ENCODE measurements around the gene ERICH2.

ERICH2 gene

GRCh38 chr2:170722301-170722700 is 47.9 kb upstream of the ERICH2 start (continued):
- TF ChIP-seq, protein P1, sequence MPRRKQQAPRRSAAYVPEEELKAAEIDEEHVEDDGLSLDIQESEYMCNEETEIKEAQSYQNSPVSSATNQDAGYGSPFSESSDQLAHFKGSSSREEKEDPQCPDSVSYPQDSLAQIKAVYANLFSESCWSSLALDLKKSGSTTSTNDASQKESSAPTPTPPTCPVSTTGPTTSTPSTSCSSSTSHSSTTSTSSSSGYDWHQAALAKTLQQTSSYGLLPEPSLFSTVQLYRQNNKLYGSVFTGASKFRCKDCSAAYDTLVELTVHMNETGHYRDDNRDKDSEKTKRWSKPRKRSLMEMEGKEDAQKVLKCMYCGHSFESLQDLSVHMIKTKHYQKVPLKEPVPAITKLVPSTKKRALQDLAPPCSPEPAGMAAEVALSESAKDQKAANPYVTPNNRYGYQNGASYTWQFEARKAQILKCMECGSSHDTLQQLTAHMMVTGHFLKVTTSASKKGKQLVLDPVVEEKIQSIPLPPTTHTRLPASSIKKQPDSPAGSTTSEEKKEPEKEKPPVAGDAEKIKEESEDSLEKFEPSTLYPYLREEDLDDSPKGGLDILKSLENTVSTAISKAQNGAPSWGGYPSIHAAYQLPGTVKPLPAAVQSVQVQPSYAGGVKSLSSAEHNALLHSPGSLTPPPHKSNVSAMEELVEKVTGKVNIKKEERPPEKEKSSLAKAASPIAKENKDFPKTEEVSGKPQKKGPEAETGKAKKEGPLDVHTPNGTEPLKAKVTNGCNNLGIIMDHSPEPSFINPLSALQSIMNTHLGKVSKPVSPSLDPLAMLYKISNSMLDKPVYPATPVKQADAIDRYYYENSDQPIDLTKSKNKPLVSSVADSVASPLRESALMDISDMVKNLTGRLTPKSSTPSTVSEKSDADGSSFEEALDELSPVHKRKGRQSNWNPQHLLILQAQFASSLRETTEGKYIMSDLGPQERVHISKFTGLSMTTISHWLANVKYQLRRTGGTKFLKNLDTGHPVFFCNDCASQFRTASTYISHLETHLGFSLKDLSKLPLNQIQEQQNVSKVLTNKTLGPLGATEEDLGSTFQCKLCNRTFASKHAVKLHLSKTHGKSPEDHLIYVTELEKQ (tag by site-specific recombination; IDR thresholded peaks at IDR 0.05; ENCODE audit: borderline replicate concordance) = no peak
- no peak for TF ChIP-seq ZNF37A (tag by site-specific recombination; IDR thresholded peaks at IDR 0.05)
- TF ChIP-seq ZNF10 (tag by site-specific recombination; IDR thresholded peaks at IDR 0.05) = no peak

GRCh38 chr2:170723446-170723958 is 46.7 kb upstream of the ERICH2 start:
- H3K4me1 ChIP-seq (ENCODE audit: control insufficient read depth, insufficient read depth, low read length) = no peaks in the 10 kb centered on the region
- ChIA-PET POLR2A (no interaction called here), CTCF (interaction anchor here (0.7 to 1.0 kb wide), 4 partner anchors 14 to 316 kb away, joined by 3 to 5 read pairs (median 4); no protein-coding TSS in a partner anchor)
- no peak overlapping the region for H3K27ac ChIP-seq (ENCODE audit: extremely low read depth, low read depth, low read length)
- H3K36me3 ChIP-seq (ENCODE audit: control insufficient read depth in 2 of 2, insufficient read depth in 1 of 2, low read length in 2 of 2) = no peaks in the 10 kb centered on the region
- H3K9me3 ChIP-seq (ENCODE audit: control insufficient read depth, insufficient read depth, low read depth, low read length) = no peaks in the 10 kb centered on the region
- no peak overlapping the region for H3K4me3 ChIP-seq (ENCODE audit: low read depth, low read length)
- TF ChIP-seq ZNF132 (tag by site-specific recombination; IDR thresholded peaks at IDR 0.05; ENCODE audit: borderline replicate concordance) (no peak), ZNF302 (tag by site-specific recombination; IDR thresholded peaks at IDR 0.05; ENCODE audit: low read depth) (no peak), ZNF629 (tag by site-specific recombination; IDR thresholded peaks at IDR 0.05) (no peak), ZNF169 (tag by site-specific recombination; IDR thresholded peaks at IDR 0.05) (no peak), ZNF670 (tag by site-specific recombination; IDR thresholded peaks at IDR 0.05; ENCODE audit: low read depth) (no peak), KLF16 (tag by site-specific recombination; IDR thresholded peaks at IDR 0.05) (no peak), KLF7 (tag by site-specific recombination; IDR thresholded peaks at IDR 0.05; ENCODE audit: borderline replicate concordance) (no peak), HOXA7 (CRISPR knock-in tag; IDR thresholded peaks at IDR 0.05; ENCODE audit: borderline replicate concordance) (no peak), KLF8 (tag by site-specific recombination; IDR thresholded peaks at IDR 0.05) (no peak), ZNF18 (tag by site-specific recombination; IDR thresholded peaks at IDR 0.05) (no peak)
- TF ChIP-seq, protein P2, sequence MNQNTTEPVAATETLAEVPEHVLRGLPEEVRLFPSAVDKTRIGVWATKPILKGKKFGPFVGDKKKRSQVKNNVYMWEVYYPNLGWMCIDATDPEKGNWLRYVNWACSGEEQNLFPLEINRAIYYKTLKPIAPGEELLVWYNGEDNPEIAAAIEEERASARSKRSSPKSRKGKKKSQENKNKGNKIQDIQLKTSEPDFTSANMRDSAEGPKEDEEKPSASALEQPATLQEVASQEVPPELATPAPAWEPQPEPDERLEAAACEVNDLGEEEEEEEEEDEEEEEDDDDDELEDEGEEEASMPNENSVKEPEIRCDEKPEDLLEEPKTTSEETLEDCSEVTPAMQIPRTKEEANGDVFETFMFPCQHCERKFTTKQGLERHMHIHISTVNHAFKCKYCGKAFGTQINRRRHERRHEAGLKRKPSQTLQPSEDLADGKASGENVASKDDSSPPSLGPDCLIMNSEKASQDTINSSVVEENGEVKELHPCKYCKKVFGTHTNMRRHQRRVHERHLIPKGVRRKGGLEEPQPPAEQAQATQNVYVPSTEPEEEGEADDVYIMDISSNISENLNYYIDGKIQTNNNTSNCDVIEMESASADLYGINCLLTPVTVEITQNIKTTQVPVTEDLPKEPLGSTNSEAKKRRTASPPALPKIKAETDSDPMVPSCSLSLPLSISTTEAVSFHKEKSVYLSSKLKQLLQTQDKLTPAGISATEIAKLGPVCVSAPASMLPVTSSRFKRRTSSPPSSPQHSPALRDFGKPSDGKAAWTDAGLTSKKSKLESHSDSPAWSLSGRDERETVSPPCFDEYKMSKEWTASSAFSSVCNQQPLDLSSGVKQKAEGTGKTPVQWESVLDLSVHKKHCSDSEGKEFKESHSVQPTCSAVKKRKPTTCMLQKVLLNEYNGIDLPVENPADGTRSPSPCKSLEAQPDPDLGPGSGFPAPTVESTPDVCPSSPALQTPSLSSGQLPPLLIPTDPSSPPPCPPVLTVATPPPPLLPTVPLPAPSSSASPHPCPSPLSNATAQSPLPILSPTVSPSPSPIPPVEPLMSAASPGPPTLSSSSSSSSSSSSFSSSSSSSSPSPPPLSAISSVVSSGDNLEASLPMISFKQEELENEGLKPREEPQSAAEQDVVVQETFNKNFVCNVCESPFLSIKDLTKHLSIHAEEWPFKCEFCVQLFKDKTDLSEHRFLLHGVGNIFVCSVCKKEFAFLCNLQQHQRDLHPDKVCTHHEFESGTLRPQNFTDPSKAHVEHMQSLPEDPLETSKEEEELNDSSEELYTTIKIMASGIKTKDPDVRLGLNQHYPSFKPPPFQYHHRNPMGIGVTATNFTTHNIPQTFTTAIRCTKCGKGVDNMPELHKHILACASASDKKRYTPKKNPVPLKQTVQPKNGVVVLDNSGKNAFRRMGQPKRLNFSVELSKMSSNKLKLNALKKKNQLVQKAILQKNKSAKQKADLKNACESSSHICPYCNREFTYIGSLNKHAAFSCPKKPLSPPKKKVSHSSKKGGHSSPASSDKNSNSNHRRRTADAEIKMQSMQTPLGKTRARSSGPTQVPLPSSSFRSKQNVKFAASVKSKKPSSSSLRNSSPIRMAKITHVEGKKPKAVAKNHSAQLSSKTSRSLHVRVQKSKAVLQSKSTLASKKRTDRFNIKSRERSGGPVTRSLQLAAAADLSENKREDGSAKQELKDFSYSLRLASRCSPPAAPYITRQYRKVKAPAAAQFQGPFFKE (tag by site-specific recombination; IDR thresholded peaks at IDR 0.05; ENCODE audit: borderline replicate concordance) = no peak
- TF ChIP-seq, protein P3, sequence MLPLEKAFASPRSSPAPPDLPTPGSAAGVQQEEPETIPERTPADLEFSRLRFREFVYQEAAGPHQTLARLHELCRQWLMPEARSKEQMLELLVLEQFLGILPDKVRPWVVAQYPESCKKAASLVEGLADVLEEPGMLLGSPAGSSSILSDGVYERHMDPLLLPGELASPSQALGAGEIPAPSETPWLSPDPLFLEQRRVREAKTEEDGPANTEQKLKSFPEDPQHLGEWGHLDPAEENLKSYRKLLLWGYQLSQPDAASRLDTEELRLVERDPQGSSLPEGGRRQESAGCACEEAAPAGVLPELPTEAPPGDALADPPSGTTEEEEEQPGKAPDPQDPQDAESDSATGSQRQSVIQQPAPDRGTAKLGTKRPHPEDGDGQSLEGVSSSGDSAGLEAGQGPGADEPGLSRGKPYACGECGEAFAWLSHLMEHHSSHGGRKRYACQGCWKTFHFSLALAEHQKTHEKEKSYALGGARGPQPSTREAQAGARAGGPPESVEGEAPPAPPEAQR (tag by site-specific recombination; IDR thresholded peaks at IDR 0.05) = no peak
- TF ChIP-seq, protein P4, sequence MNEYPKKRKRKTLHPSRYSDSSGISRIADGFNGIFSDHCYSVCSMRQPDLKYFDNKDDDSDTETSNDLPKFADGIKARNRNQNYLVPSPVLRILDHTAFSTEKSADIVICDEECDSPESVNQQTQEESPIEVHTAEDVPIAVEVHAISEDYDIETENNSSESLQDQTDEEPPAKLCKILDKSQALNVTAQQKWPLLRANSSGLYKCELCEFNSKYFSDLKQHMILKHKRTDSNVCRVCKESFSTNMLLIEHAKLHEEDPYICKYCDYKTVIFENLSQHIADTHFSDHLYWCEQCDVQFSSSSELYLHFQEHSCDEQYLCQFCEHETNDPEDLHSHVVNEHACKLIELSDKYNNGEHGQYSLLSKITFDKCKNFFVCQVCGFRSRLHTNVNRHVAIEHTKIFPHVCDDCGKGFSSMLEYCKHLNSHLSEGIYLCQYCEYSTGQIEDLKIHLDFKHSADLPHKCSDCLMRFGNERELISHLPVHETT (tag by site-specific recombination; IDR thresholded peaks at IDR 0.05) = no peak
- TF ChIP-seq, protein P1 (tag by site-specific recombination; IDR thresholded peaks at IDR 0.05; ENCODE audit: borderline replicate concordance) = no peak

All from HEK293 (cell line).